ENCODE results near the gene PPP4R3B.

The PPP4R3B gene

DNA sequence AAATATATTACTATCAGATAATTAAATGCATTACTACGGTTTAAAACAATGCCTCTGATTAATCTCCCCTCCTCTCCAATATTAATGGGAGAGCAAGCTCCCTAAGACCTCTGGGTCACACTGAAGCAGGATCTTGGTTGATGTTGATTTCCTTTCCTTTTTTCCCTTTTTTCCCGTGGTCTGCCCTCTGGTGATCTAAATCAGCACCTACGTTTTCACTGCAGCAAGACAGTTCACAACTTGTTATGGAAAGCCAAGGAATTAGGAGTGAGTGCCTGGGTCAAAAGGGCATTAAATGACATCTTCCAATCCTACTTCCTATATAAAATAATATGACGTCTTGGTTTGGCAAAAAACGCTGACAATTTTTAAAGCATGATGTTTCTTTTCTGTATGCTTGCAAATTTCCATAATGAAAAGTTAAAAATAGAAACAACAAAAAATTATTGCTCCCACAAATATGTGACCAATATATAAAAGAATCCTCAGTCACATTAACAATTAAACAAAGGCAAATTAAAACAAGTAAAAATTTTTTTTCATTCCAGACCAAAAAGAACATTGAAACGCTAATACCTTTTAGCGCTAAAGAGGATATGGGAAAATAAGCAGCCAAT is 105.8 kb downstream of the PPP4R3B start:
- DNase-seq: peak; percentile 21 to 48

DNA sequence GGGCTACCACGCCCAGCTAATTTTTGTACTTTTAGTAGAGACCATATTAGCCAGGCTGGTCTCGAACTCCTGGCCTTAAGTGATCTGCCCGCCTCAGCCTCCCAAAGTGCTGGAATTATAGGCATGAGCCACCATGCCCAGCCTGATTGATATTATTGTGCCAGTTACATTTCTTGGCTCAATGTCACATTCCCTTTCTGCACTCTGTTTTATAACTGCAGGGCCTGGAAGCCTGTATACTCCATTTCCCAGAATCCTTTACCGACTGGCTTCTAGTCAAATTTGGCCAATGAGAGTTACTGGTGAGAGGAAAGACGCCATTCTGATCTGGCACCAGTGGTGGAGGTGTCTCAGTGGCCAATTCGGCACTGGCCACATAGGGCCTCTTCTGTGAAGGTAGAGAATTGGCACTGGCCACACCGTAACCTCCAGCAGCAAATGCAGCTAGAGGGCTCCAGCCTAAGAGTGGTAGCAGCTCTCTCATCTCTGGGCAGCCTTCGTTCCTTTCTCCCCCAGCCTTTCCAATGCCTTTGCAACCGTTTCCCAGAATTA is 114.8 kb downstream of the PPP4R3B start:
- no peak for DNase-seq

DNA sequence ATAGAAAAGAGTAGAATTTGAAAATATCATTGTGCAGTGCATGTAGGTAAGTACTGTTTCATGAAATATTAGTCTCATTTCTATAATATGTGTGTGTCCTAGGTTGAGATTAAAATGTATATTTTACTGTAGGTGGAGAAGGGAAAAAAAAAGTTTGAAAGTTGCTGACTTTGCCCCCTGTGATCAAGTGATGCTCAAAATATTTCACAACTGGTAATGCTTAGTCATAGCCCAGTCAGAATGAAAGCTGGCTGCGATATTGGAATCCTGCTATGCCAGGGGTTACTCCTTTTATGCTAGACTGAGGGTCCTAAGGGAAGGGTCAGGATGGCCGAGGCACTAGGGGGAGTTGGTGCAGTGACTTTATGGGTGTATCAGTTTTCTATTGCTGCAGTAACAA is 117.4 kb downstream of the PPP4R3B start:
- DNase-seq: peak; percentile 62 to 74

DNA sequence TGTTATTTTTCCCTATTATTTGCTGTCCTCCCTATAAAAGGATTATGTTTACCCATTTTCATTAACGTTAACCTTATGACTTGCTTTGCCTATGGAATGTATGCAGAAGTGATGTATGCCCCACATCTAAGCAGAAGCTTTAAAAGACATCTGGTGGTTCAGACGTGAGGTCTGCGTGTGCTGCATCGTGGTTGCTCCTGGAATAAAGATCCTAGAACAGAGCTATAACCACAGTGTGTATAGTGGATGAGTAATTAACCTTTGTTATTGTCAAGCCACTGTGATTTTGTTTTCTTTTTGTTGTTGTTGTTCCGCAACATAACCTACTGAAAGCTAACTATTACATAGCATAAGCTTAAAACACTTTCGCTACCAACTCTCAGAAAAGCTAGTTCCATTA is 118.8 kb downstream of the PPP4R3B start:
- no peak for DNase-seq

Measured in inflammatory macrophage treated with lipopolysaccharide for 1 hour (primary cell).